Fibroblast of skin of left quadriceps (primary cell): ENCODE measurements around the gene SH3D19.
"Not testable (repeated sequence)": the region's sequence is repeated elsewhere in the genome, so short reads cannot be mapped to it uniquely, and the experiment has no call there.

Experiments
- DNase-seq, 2 experiments: peaks; one replicate each; pipeline ENCODE4 v3.0.0-alpha.2; 2013; ENCODE audit warnings: low read depth in 2 of 2

Gene SH3D19

DNA sequence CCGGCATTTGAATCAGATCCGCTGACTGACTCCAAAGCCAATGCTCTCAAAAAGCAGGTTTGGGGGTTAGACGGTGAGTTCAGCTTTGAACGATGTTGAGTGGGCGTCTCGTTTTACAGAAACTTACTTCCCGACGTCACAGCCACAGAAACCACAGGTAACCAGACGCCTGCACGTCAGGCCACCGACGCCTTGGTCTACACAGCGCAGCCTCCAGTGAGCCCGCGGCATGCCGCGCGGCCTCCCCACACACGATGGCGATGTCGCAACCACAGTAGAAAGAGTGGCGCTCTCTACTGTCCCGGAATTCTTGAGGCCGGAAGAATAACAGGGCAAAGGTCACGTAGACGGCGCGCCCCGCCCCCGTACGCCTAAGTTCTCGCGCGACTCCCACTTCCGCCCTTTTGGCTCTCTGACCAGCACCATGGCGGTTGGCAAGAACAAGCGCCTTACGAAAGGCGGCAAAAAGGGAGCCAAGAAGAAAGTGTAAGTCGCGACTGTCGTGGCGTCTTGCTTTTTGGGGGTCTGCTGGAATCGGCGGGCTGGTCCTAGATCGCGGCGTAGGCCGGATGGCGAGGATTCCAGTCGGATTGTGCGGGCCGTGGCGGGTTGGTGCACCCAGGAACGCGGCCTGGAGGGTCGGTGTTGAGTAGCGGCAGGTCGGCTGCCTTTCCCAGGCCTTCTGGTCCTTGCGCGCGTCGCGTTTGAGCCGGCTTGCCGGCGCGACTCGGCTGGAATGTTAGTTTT, 226.0 kb downstream of the SH3D19 start, which contains the start of gene RPS3A:
RPS3A (plus strand) TSS at position 400 of the 747 bp plus-strand sequence; CDS start at position 425, 25 bp downstream.
- peak; percentile 94 to 95 for DNase-seq

GRCh38 chr4:151098979-151099228, 226.5 kb downstream of the SH3D19 start:
- DNase-seq = no peak

- DNase-seq = no peak
Measured at GRCh38 chr4:151097759-151098158, 227.6 kb downstream of the SH3D19 start.

DNA sequence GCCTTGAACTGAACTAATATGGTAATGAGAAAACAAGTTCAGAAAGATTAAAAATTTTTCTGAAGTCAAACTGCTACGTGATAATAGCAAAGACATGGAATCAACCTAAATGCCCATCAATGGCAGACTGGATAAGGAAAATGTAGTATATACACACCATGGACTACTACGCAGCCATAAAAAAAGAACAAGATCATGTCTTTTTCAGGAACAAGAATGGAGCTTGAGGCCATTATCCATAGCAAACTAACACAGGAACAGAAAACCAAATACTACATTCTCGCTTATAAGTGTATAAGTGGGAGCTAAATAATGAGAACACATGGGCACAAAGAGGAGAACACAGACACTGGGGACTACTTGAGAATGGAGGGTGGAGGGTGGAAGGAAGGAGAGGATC, 230.3 kb downstream of the SH3D19 start:
- DNase-seq = no peak

DNA sequence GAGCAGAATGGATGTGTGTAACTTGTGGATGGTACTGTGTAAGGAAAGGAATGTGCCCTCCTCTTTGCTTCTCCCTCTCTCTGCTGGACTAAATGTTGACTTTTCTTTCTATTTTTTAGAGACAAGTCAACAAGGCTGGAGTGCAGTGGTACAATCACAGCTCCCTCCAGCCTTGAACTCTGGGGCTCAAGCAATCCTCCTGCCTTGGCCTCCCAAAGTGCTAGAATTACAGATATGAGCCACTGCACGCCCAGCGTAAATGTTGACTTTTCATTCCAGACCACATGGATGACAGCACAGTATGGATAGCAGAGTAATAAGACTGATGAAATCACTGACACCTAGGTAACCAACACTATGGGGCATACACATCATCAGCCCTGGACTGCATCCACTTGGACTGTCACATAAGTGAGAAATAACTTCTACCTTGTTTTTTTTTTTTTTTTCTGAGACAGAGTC, 231.1 kb downstream of the SH3D19 start:
- no peak for DNase-seq

DNA sequence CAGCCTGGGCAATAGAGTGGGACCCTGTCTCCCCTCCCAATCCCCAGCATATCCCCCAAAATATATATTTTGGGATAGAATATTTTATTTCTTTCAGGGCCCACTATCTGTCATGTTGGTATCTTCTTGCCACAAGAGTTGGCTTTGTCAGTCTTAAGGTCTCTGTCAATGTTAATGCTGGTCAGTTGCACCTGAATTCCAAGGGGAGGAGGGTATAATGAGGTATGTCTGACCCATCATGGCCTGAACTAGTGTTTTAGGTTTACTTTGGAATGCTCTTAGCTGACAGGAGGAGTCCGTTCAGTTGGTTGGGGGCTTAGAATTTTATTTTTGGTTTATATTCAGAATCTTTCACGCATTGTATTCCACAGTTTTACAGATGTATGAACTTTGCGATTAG, 232.2 kb downstream of the SH3D19 start:
- DNase-seq = no peak

- DNase-seq = no peak
Measured at GRCh38 chr4:151092488-151092887, 232.9 kb downstream of the SH3D19 start.

GRCh38 chr4:151091047-151091446, 234.4 kb downstream of the SH3D19 start:
- no peak for DNase-seq

GRCh38 chr4:151087467-151087866, 237.9 kb downstream of the SH3D19 start:
- DNase-seq = no peak

DNA sequence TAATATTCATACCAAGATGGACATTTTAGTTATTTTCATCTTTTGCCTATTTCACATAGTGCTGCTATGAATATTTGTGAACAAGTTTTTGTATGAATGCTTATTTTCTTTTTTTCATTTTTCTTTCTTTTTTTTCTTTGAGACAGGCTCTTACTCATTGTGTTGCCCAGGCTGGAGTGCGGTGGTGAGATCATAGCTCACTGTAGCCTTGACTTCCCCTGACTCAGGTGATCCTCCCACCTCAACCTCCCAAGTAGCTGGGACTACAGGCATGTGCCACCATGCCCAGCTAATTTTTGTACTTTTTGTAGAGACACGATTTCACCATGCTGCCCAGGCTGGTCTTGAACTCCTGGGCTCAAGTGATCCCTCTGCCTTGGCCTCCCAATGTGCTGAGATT, 247.4 kb downstream of the SH3D19 start:
- DNase-seq = not testable (repeated sequence)

DNA sequence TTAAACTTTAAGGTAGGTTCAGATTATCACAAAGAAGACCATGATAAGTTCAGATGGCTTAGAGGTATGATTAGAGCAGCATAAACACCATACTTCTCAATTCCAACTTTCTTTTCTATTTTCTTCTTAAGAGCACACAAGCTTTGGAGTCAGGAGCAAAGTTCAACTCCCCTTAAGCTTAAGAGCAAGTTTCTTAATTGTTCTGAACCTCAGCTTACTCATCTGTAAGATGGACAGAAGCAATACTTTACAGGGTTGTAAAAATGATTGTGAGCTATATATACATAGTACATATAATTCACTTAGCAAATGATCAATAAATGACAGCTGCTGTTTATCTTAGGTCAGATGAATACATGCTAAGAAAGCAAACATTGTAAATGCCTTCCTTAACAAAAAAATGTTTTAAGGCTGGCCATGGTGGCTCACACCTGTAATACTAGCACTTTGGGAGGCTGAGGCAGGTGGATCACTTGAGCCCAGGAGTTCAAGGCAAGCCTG, 250.9 kb downstream of the SH3D19 start:
- no peak for DNase-seq
